NT2/D1 (cell line): ENCODE results near the gene NOTCH1.

Experiments used
- DNase-seq: peaks from one replicate; pipeline ENCODE4 v3.0.0-alpha.2; 2011; ENCODE audit warnings: low read depth, low spot score
- H3K27me3 ChIP-seq: 2 replicates; pipeline ENCODE4 v1.6.0; 2011; ENCODE audit warnings: mild to moderate bottlenecking; ENCODE audit not compliant: insufficient read length, insufficient read depth
- H3K36me3 ChIP-seq: 2 replicates; pipeline ENCODE4 v1.6.1; 2011; ENCODE audit warnings: mild to moderate bottlenecking, low read length, mixed read lengths; ENCODE audit not compliant: insufficient read depth, insufficient read length
- H3K4me1 ChIP-seq: 2 replicates; pipeline ENCODE4 v1.5.1; 2011; ENCODE audit not compliant: insufficient read depth, insufficient read length
- H3K4me3 ChIP-seq: 2 replicates; pipeline ENCODE4 v1.5.1; 2011; ENCODE audit warnings: low read depth; ENCODE audit not compliant: insufficient read length
- H3K9ac ChIP-seq: 2 replicates; pipeline ENCODE4 v1.6.0; 2011; ENCODE audit warnings: low read depth; ENCODE audit not compliant: insufficient read length
- H3K9me3 ChIP-seq: 2 replicates; pipeline ENCODE4 v1.5.1; 2011; ENCODE audit warnings: mild to moderate bottlenecking, low read length; ENCODE audit not compliant: insufficient read depth
- SUZ12 ChIP-seq: IDR thresholded peaks from 2 replicates; pipeline ENCODE4 v1.6.1; 2011; ENCODE audit not compliant: insufficient read length, insufficient read depth; ENCODE audit errors: extremely low read depth
- YY1 ChIP-seq: IDR thresholded peaks from 2 replicates; pipeline ENCODE4 v1.6.1; 2011; ENCODE audit not compliant: insufficient read length, insufficient read depth
- ZNF274 ChIP-seq: IDR thresholded peaks from 2 replicates; pipeline ENCODE4 v1.6.1; 2011; ENCODE audit warnings: mild to moderate bottlenecking, low read depth, low read length

The NOTCH1 gene

DNA sequence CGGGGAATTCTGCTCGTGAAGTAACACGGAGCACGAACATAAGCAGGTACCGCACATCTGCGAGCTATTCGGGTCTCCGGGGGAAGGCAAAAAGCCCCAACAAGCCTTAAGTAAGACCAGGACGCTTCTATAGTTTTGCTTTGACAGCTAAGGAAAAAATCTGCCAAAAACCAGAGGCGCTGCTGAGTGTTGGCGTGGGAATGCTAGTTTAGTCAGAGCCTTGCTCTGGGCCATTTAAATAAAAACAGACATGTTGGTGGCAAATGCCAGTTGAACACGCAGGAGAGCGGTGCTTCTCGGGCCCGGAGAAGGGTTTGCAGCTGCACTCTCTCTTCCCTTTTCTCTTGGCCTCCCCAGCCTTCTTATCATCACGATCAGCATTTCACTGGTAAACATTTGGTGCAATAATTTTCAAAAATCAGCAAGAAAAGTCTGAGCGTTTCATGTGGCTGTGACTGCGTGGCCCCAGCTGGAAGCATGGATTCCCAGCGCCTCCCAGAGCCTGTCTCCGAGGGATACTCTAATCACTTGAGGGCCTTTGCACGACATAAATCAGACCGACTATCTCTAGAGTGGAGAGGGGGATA is 6.4 kb upstream of the NOTCH1 start:
- Histone ChIP-seq H3K27me3 (peaks cover 8% of the 10 kb centered on the region), H3K36me3 (no peaks in the 10 kb centered on the region), H3K9ac (peak overlapping the region; percentile 26), H3K4me1 (peaks cover 46% of the 10 kb centered on the region), H3K4me3 (no peak overlapping the region), H3K9me3 (peaks cover 8% of the 10 kb centered on the region; the same call in 1 of the 2 replicates)
- no peak for TF ChIP-seq ZNF274
- no peak for DNase-seq

DNA sequence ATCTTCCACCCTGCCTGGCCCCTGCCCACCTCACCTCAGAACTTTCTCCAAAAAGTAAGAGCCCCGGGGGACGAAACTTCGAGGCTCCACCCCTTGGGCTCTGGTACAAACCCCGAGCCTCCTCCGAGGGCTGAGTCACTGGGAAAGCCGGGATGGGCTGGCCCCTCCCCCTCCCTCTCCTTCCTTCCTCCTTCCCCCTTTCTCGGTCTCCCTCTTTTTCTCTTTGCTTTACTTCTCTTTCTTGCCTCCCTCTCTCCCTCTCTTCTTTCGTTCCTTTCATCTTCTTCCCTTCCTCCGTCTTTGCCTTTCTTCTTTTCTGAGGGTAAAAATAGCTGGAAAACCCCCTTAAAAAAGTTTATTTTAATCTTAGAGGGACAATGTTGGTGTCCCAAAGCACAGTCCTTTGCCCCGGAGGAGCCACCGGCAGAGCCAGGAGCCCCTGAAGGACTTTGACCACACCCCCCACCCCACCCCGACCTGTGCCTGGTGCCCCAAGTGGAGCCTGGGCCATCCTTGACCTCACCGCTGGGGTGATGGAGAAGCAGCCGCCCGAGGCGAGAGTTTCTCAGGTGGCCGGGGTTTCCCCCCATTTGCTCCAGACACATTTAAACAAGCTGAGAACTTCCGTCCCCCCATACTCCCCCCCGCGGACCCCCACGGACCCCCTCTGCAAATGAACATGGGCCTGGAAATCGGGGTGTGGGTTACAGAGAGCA is 5.7 kb upstream of the NOTCH1 start:
- peaks cover 7% of the 10 kb centered on the region; the same call in 1 of the 2 replicates for H3K9me3 ChIP-seq
- H3K36me3 ChIP-seq: no peaks in the 10 kb centered on the region
- peaks cover 2% of the 10 kb centered on the region for H3K27me3 ChIP-seq
- TF ChIP-seq ZNF274 (no peak), SUZ12 (no peak), YY1 (no peak)
- no peak for DNase-seq
- H3K9ac ChIP-seq: no peak overlapping the region
- H3K4me1 ChIP-seq: peaks cover 52% of the 10 kb centered on the region
- no peak overlapping the region for H3K4me3 ChIP-seq

DNA sequence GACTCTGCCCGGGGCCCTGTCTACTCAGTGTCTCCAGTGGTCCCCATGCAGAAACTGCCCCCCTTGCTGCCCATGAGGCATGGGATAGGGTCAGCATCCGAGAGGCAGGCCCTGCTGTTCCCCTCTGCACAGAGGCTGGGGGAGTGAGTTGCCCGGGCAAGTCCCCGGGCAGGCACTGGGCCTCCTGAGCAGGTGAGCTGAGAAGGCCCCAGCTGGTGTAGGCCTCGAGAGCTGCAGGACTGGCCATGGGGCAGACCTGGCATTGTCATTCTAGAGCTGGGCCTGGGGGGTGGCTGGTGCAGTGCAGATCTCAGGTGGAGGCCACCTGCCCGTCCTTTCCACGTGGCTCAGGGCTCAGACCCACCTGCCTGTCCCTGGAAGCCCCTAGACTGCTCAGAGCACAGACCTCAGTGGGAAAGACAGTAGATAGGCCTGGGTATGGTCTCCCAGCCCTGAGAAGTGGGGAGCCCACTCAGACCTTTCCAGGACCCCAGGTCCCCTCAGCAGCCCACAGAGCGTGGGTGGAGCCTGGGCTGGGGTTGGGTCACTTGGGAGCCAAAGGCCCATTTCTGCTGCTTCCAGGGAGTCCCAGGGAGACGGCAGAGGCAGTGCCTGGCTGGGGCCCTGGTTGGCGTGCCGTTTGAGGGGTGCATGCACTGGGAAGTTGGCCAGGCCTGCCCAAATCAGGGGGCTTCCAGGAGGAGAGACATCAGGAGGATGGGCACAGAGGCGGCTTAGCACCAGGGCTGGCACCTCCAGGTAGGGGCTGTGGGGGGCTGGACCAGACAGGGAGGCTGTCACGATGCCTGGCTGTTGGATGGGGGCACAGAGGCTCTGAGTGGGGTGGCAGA is 4.8 kb upstream of the NOTCH1 start:
- Histone ChIP-seq H3K36me3 (no peaks in the 10 kb centered on the region), H3K27me3 (peaks cover 2% of the 10 kb centered on the region), H3K9me3 (no peaks in the 10 kb centered on the region; the same call in 1 of the 2 replicates), H3K4me1 (peaks cover 50% of the 10 kb centered on the region), H3K4me3 (no peak overlapping the region), H3K9ac (peak overlapping the region; percentile 71)
- DNase-seq: no peak
- TF ChIP-seq ZNF274 (no peak), SUZ12 (no peak), YY1 (no peak)

DNA sequence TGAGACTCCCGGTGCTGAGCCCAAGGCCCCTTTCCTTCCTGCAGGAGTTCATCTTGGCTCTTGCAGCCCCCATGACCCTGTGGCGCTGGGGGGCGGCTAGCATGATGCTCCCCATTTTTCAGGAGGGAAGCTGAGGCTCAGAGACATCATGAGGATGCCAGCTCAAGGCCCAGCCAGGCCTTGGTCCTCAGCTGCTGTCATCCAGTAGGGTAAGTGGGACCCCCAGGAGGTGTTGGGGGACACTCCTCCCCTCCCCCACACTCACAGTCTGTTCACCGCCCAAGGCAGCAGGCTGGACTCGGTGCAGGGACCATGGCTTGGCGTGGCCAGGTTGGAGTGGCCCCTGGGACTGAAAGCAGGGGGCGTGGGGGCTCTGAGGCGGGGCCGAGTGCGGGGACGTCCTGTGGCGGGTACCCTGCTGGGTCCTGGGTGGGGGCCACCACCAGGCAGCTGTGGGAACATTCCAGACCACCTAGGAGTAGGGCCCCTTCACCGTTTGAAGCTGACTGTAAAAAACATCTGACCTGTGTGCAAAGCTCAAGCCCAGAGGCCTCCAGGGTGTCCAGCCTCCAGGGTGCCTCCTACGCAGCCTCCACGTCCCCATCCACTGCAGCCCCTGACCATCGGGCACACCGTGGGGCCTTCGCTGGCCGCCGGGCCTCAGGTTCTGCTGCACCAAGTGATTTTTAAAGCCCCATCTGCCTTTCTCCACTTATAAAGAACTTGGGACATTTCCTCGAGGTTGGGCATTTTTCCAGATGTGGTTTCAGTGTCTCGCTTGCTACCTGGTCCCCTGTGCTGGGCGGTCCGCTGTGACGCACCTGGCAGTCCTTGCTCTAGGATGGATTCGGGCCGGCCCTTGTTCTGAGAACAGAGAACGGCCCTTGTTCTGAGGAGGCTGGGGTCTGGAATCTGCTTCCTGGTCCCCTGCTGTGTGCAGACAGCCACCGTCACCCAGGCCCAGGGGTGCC is 3.4 kb upstream of the NOTCH1 start:
- Histone ChIP-seq H3K4me3 (no peak overlapping the region), H3K27me3 (no peaks in the 10 kb centered on the region)

DNA sequence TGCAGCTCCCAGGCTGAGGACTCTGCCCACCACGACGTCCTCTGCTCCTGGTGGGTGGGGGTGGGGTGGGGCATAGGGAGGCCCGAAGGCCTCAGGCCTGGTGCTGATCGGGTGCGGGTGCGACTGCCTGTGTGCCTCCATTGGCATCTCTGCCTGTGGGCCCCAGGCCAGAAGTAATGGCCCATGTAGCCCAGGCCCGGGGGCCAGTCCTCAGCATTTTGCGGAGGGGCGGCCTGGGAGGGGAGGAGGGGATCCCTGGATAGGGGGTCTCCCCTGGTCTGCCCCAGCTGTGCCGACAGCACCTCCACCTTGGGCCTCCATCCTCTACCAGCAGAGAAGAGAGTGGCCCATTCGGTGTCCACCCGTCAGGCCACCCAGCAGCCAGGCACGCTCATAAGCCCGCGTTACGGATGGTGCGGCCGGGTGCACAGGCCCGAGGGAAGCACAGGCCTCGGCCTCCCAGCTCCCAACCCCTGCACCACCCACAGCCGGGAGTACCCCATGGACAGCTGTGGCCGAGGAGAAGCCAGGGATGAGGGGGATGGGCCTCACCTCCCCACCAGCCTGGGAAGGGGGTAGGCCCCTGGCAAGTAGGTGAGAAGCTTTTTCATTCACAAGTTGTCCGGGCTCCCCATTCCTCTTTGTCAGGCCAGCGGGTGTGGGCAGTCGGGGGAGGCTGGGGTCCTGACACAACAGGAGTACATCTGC is 1.8 kb upstream of the NOTCH1 start:
- Histone ChIP-seq H3K4me1 (peaks cover 48% of the 10 kb centered on the region), H3K9ac (peak overlapping the region; percentile 96), H3K36me3 (peaks cover 16% of the 10 kb centered on the region)

More for the DNA sequence above, 3.4 kb upstream of the NOTCH1 start:
- no peak for TF ChIP-seq SUZ12
- no peak for TF ChIP-seq YY1
- no peak for TF ChIP-seq ZNF274
- peaks cover 50% of the 10 kb centered on the region for H3K4me1 ChIP-seq
- H3K36me3 ChIP-seq: peaks cover under 1% of the 10 kb centered on the region
- no peaks in the 10 kb centered on the region for H3K9me3 ChIP-seq
- DNase-seq: no peak
- H3K9ac ChIP-seq: peak overlapping the region; percentile 71

DNA sequence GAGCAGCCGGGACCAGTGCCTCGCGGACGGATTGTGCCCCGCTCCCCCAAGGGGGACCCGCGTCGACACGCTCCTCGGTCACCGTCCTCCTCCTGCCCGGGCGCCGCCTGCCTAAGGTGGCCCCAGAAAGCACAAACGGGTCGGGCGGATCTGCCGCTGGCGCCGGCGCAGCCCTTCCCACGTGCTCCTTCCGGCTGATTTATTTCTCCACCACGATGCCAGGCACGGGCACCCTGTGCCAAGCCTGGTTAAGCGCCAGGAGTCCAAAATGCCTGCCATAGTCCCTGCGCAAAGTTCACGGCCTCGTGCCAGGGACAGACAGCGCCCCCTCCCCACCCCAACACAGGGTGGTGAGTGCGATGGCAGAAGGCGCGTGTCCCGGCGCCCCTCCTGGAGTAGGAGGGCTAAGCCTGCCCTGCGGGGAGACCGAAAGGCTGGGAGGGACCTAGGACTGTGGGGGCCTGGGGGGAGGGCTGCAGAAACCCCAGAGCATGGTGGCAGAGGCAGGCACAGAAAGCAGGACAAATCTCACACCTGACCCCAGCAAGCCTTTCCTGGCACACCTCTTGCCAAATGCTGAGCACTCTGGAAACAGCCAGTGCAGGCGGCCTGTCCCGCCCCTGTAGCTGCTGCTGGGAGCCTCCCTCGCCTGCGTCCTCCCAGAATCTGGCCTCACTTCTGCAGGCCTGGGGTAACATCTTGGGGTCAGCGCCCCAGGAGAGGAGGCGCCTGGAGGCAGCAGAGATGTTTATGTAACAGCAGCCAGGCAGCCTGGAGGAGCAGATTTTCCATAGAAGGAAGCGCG is 1.1 kb upstream of the NOTCH1 start:
- Histone ChIP-seq H3K27me3 (no peaks in the 10 kb centered on the region), H3K9ac (peak overlapping the region; percentile 96), H3K4me3 (peak overlapping the region; percentile 71), H3K36me3 (peaks cover 22% of the 10 kb centered on the region), H3K9me3 (no peaks in the 10 kb centered on the region), H3K4me1 (peaks cover 48% of the 10 kb centered on the region)
- no peak for DNase-seq
- TF ChIP-seq ZNF274 (no peak), SUZ12 (no peak), YY1 (no peak)

More for the DNA sequence above, 1.8 kb upstream of the NOTCH1 start:
- H3K9me3 ChIP-seq: no peaks in the 10 kb centered on the region
- H3K4me3 ChIP-seq: no peak overlapping the region
- H3K27me3 ChIP-seq: no peaks in the 10 kb centered on the region
- no peak for DNase-seq
- no peak for TF ChIP-seq SUZ12
- no peak for TF ChIP-seq YY1
- TF ChIP-seq ZNF274: no peak
